ENCODE measurements around the gene WWC2.

WWC2 gene

DNA sequence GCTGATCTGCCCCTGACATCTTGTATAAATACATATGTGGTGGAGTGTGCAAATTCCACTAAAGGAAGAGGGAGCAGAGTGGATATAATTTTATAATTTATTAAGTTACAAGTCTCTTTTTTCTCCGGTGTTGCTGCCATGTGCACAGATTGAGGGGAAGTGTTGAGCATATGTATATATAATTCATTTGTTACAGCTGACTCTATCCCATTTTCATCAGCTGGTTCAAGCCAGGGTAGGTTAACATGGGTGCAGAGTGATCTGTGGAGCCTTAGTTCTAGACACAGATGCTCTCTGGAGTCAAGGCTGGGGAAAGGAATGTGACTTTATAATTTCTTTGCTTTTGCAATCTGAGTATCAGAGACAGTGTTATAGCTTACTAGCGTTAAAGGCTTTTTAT is 103.5 kb downstream of the WWC2 start:
- no peak for DNase-seq (ENCODE audit: low read depth)

DNA sequence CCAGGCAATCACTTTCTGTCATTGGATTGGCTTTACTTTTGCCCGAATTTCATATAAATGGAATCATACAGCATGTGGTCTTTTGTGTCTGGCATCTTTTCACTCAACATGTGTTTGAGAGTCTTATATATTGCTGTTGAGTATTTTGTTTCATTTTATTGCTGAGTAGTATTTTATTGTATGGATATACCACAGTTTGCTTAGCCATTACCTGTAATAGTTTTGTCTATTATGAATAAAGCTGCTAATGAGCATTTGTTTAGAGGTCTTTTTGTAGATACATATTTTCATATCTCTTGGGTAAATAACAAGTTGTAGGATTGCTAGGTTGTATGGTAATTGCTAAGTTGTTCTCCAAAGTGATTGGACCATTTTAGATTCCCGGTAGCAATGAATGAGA is 105.7 kb downstream of the WWC2 start:
- no peak for DNase-seq (ENCODE audit: low read depth)

DNA sequence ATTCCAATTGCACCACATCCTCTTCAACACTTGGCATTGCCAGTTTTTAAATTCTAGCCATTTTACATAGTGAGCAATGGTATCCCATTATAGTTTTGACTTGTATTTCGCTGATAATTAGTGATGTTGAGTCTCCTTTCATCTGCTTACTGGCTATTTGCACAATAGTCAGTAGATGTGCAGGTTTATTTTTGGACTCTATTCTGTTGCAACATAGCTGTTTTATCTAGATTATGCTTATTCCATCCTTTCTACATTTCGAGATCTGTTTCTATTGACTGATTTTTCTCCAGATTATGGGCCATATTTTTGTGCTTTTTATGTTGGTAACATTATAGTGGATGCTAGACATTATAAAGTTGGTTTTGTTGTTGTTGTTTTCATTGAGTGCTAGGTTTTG is 106.1 kb downstream of the WWC2 start:
- DNase-seq (ENCODE audit: low read depth): no peak

DNA sequence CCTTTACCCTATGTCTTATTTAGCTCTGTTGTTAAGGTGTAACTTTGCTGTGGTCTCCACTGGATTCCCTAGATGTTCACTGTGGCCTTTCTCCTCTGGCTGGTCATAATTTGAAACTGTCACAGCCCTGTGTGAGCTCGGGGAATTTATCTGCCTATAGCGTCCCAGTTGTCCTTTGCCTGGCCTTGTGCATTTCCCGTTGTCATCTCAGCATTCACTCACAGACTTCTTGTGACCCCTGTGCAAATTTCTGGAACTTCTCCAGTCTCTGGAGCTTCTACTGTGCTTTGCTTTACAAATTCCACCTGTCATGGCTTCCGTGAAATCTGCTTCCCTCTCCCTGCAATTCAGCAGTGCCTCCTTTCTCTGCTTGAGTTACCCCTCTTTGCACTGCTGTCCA is 106.7 kb downstream of the WWC2 start:
- no peak for DNase-seq (ENCODE audit: low read depth)

DNA sequence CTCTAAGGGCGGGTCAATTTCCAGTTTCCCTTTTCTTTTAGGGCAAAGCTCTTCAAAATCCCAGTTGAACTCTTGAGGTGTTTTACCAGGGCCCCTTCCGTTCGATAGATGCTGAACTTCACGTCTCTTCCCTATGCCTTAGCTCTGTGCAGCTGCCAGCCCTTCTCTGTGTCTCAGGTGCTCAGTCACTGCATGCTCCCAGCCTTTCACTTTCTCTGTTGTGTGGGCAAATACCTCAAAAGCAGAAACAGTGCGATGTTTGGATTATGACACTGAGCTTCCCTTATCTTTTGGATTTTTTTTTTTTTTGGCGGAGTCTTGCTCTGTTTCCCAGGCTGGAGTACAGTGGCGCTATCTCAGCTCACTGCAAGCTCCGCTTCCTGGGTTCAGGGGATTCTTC is 112.5 kb downstream of the WWC2 start:
- DNase-seq (ENCODE audit: low read depth): no peak

DNA sequence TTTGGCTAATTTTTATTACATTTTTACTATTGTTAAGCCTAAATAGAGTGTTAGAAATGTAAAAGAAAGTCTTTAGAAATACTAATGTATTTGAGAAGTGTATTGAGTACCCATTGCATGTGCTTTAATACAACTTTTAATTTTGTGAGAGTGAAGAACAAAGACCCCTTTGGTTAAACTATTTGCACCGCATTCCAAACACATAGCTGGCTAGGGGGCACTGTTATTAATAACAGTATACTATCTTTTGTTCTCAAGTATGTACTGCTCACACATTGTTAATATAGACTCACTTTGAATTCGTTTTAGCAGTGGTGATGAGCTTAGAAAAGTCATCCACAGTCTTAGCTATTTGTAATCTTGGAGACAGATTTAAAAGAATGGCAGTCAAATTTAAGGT is 114.9 kb downstream of the WWC2 start:
- DNase-seq (ENCODE audit: low read depth): no peak

DNA sequence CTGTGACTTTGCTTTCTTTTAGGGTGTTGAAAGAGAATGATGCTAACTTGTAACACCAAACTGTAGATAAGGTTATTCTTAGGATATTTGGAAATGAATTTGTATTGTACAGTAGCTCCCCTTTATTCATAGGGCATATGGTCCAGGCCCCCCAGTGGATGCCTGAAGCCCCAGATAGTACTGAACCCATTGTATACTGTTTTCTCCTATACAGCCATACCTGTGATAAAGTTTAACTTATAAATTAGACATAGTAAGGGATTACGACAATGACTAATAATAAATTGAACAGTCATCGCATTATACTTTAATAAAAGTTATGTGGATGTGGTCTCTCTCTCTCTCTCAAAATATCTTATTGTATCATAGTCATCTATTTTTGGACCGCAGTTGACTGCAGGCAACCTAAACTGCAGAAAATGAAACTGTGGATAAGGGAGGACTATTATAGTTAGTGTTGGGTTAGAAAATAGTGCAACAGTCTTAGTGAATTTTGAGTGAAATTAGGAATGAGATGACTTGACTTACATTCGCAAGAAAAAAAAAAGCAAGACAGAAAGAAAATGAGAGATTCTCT is 115.9 kb downstream of the WWC2 start:
- DNase-seq (ENCODE audit: low read depth): no peak

DNA sequence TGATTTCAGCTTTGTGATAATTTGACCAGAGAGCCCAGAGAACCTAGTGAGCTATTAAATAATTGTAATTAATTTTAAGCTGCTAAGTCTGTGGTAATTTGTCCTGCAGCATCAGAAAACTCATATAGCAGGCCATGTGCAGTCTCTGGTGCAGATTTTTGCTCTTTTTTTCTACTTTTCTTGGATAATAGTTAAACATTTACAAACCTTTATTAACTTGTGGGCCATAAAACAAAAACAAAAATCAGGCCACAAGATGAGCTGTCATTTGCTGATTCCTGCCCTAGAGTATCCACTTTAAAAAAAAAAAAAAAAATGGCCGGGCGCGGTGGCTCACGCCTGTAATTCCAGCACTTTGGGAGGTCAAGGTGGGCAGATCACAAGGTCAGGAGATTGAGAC is 121.2 kb downstream of the WWC2 start:
- no peak for DNase-seq (ENCODE audit: low read depth)

DNA sequence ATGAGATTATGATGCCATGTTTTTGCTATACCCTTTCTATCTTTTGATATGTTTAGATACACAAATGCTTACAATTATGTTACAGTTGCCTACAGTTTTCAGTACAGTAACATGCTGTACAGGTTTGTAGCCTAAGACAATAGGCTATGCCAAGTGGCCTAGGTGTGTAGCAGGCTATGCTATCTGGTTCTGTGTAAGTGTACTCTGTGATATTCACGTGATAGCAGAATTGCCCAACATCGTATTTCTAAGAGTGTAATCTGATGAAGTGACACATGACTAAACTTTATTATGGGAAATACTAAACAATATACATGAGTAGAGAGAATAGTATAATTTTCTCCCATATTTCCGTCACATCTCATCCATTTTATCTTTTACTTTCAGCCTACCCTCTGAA is 124.0 kb downstream of the WWC2 start:
- DNase-seq (ENCODE audit: low read depth): no peak

DNA sequence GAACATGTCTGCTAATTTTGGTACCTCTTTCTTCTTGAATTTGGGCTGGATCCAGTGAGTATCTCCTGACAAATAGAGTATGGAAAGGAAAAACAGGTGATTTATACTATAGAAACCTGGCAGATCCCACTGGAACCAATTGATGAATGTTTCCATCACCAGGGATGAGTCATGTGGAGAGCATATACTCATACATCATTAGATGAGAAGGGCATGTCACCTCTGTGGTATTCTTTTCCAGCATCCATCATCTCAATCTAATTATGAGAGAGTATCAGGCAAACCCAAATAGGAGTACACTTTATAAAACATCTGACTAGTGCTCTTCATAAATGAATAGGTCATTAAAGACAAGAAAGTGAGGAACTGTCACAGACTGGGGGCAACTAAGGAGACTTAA is 130.3 kb downstream of the WWC2 start:
- no peak for DNase-seq (ENCODE audit: low read depth)

DNA sequence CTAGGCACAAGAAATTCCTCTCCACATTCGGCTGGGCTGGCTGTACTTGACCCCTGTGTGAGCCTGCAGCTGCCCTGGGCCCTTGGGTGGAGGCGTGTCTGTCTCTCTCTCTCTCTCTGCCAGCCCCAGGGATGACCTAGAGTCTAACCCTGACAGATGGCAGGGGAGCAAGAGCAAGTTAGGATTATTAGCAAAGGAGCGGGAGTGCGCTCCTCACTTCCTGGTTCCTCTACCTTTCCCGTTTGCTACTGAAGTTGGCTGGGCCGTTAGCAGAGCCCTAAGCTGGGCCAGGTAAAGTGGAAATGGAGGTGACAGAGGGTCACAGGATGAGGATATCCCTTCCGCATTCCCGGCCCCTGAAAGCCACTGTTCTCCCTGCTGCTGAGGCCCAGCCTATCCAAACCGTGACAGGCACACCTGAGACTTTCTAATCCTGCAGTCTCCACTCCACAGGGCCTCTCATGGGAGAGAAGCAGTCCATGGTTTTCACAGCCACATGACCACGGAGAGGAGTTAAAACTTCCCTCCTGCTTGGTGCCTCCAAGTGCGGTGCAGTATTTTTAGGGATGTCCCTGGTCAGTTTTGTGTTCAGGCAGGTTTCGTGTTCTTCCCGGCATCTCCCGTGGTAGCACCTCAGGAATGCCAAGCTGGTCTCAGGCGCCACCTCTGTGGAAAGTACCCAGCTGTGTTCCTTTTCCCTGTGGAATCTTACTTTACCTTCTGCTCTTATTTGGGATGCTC is 141.7 kb downstream of the WWC2 start:
- no peak for DNase-seq (ENCODE audit: low read depth)

DNA sequence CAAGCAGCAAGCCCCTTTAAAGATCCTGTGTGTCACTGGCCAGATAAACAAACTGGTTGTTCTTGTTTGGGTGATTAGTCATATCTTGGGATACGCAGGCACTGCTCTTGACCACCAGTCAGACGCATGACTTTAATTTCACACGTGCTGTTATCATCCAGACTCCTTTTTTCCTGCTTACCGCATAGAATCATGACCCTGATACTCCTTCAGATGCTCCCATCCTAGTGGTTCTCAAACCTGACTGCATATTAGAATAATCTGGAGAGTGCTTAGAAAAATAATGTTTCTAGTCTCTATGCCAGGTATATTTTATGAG is 142.2 kb downstream of the WWC2 start:
- DNase-seq (ENCODE audit: low read depth): no peak

DNA sequence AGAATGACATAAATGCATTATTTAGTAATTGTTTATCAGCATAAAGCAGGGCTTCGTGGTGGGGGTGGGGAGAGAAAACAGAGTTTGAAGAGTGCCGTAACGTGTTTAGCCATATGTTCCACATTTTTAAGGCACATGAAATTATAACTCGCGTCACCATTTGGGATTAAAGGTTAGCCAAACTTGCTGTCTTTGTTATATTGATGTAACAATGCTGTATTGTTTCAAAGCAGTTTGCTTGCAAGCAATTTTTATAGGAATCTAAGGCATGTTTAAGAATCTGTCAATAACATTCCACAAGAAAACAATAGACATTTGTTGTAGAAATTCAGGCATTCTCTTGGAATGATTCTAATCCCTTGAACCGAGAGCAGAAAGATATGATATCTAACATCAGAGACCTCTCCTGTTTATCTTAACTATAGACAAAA is 142.7 kb downstream of the WWC2 start:
- no peak for DNase-seq (ENCODE audit: low read depth)

DNA sequence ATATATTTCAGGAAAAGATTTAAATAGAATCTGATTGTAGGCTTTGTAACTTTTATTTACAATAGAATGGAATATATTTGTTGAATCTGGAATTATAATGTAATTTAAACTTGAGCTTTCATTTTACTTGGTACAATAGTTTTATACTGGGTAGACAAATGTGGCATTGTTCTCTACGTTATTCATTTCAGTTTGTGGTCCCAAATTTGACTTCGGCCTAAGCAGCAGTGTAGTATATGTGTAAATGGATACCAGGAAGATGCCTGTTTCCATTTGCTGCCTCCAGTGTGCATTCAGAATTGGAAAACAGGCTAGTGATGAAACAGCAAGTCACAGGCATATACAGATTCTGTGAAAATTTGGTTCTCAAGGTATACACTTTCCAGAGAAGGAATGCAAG is 143.2 kb downstream of the WWC2 start:
- DNase-seq (ENCODE audit: low read depth): no peak

DNA sequence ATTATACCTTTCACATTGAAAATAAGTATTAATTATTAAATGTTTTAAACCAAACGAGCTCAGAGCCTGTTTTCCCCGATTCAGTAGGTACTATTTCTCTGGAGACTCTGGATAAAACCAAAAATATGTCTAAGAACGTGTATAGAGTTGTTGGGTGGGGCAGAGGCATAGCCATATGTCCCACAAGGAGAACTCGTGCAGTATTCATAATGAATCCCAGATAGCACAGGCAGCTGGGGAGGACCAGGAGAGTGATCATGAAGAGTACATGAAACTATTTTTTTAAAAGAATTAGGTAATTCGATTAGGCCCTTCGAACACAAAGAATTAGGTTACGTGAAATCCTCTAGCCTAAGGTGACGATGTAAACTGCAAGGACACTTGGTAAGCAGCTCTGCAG is 145.0 kb downstream of the WWC2 start:
- no peak for DNase-seq (ENCODE audit: low read depth)

DNA sequence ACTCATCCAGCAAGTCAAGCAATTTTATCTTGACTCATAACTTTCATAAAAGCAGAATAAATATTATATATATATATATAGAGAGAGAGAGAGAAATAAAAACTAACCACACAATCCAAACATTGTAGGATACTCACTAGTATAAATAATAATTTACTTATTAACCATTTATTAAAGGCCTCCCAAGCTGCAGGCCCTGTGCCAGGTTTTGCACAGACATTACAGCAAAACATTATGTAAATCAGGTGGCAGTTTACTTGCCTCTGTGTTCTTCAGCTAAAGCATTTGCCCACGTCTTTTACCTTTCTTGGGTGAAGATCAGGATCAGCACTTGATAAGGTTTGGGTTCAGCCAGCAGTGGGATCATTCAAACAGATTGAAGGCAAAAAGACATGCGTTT is 145.4 kb downstream of the WWC2 start:
- DNase-seq (ENCODE audit: low read depth): no peak

DNA sequence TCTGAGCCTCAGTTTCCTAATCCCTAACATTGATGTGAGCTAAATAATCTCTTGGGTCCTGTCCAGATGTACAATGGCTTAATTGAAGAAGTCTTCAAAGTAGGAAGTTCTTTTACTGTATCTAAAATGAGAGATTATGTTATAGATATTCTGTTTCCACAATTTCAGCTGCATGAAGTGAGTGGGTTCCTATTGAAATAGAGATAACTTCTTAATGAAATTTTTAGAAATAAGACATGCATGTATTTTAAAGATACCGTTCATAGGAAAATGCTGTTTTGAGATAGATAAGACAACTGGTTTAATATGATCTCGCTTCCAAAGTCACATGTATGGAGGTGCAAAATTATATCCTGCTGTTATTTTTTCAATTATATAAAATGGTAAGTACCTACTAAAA is 149.1 kb downstream of the WWC2 start:
- DNase-seq (ENCODE audit: low read depth): no peak

DNA sequence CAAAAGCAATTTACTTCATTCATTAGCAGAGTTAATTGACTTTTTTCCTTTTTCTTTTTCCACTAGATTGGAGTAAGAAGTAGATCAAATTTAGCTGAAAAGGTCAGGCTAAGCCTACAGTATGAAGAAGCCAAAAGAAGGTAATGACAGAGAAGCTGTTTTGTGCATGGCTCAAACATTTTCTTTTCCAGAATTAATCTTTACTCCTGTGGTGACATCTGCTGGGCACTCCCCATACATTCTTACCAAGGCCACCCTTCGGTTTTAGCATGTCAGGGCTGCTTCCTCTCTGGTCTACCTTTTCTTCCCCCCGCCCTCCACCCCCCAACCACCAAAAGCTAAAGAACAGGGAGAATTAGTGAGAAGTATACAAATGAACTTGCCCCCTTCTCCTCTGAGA is 150.8 kb downstream of the WWC2 start:
- DNase-seq (ENCODE audit: low read depth): no peak

DNA sequence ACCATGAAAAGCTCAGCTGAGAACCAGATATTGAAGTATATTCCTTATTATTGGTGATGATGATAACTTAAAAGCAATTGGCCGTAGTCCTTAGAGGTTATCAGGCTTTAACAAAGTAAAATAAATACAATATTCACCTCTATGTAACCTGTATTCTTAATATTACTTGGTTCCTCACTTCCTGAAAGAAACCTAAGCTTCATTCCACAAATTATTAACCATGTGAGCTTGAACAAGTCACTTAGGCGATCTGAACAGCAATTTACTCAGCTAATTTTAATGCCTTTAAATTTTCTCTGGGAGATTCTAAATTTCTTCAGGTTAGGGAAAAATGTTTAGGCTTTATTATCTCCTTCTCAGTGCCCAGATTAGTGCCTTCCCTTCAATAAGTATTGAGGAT is 151.8 kb downstream of the WWC2 start:
- DNase-seq (ENCODE audit: low read depth): no peak

DNA sequence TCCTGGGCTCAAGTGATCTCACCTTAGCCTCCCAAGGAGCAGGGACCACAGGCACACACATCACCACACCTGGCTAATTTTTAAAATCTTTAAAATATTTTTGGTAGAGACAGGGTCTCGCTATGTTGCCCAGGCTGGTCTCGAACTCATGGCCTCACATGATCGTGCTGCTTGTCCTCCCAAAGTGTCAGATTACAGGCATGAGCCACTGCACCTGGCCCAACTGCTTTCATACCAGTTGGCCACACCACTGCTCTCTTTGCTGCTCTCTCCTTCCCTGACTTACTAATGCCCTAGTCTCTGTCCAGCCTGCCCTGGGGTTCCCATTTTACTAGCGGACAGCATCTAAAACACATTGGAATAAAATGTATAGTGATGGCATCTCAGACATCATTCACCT is 153.9 kb downstream of the WWC2 start:
- DNase-seq (ENCODE audit: low read depth): no peak

DNA sequence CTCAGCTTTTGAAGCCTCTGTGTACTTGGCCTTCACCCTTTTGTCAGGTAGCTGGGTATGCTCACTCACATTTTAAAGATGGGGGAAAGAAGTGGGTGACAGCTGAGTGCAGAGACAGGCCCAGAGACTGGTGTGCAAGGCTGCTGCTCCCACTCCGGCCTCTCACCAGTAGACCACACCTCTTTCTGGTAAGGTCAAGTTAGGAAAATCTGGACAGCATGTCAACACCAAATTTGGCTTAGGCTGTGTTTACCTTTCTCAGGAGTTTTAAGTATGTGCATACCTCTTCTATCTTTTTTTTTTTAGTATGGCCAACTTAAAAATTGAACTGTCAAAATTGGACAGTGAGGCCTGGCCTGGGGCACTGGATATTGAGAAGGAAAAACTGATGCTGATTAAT is 154.4 kb downstream of the WWC2 start:
- no peak for DNase-seq (ENCODE audit: low read depth)

DNA sequence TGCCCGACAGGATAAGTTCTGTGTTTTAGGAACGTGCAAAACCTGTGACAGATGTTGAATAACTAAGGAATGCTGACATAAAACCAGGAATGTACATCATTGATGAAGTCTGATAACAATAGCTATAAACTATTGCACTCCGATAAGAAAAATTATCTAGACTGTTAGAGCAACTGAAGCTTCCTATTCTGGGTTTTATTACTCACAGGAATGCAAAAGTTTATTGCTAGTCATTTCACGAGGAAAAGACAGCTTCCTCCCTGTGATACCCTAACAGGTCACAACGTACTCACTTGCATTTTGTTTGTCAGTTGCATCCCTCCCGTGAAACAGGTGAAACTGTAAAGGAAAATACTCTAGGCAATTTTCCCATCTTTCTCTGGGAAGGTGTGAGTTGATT is 155.1 kb downstream of the WWC2 start:
- DNase-seq (ENCODE audit: low read depth): no peak

DNA sequence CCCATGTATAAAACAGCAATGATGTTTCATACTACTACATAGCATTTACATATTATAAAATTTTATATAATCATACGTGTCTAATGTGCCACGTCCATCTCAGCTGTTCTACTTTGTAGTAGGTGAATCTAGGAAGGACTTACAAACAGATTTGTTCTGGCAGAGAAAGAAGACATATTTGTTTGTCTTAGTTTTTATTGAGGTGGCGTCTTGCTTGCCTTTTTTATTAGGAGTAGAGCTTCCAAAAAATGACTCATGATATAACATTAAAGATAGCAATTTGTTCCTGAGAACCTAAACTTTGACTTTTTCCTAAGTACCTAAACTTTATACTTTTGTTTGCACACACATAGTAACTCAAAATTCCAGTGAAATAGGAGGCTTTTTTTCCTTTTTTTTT is 156.4 kb downstream of the WWC2 start:
- DNase-seq (ENCODE audit: low read depth): no peak

DNA sequence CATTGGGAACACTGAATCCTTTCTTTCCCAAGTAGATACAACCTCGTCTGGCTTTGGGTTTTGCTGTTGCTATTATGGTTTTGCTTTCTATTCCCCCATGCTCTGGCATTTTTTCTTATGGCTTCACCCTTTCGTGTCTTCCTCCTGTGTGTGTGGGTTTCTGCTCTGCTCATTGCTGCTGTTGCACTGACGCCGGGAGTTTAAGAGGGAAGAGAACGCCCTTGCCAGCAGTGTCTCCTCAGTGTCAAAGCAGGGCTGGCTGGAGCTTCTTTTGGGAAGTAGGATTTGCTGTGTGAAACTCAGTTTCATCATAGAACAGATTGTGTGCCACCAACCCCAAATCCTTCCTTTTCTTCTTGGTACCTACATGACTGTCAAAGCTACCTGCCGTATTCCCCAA is 157.3 kb downstream of the WWC2 start:
- DNase-seq (ENCODE audit: low read depth): no peak
